CD14-positive monocyte (primary cell): ENCODE measurements around the gene FAM120B. TPM values are rescaled to one million over a fixed set of nuclear protein-coding genes. Genes with fewer than 3 reads are reported as not detected.

Experiments used
- DNase-seq, 3 donors: peaks; one replicate each; pipeline ENCODE4 v3.0.0-alpha.2; 2011 to 2022
- H2AFZ ChIP-seq: 2 replicates; pipeline ENCODE4 v1.6.0; 2012; ENCODE audit warnings: mild to moderate bottlenecking, low read depth, low read length, inconsistent platforms; ENCODE audit not compliant: insufficient read depth, poor library complexity, severe bottlenecking
- H3K27ac ChIP-seq, 2 donors: 1 replicate in 1 of 2; 2 replicates in 1 of 2; pipeline ENCODE4 v1.5.1; 2012 to 2013; ENCODE audit warnings: low read length in 2 of 2, control low read depth in 1 of 2, inconsistent platforms in 1 of 2, low read depth in 1 of 2, mild to moderate bottlenecking in 1 of 2
- H3K27me3 ChIP-seq, 2 donors: one replicate each; pipeline versions ENCODE4 v1.6.0 to v1.6.1; 2011 to 2013; ENCODE audit warnings: low read length in 2 of 2; ENCODE audit not compliant: control insufficient read depth in 2 of 2, insufficient read depth in 2 of 2
- H3K36me3 ChIP-seq, 2 donors: replicated peaks in 1 of 2; 1 replicate in 1 of 2; 2 replicates in 1 of 2; pipeline versions ENCODE4 v1.5.1 to v1.6.1; 2012 to 2013; ENCODE audit warnings: low read length in 2 of 2, control low read depth in 1 of 2, inconsistent platforms in 1 of 2, mild to moderate bottlenecking in 1 of 2; ENCODE audit not compliant: insufficient read depth in 2 of 2, control insufficient read depth in 1 of 2
- H3K4me1 ChIP-seq, 2 donors: 1 replicate in 1 of 2; 2 replicates in 1 of 2; pipeline versions ENCODE4 v1.5.1 to v1.6.1; 2012 to 2013; ENCODE audit warnings: low read length in 2 of 2, control low read depth in 1 of 2, inconsistent platforms in 1 of 2, mild to moderate bottlenecking in 1 of 2, moderate library complexity in 1 of 2; ENCODE audit not compliant: insufficient read depth in 2 of 2, control insufficient read depth in 1 of 2
- H3K4me2 ChIP-seq: replicated peaks from 2 replicates; pipeline ENCODE3; 2012; ENCODE audit warnings: low read length, moderate library complexity, mild to moderate bottlenecking; ENCODE audit not compliant: poor library complexity, severe bottlenecking; ENCODE audit errors: extremely low read depth
- H3K4me3 ChIP-seq, 3 experiments: fragments of 200-600 bp in 1 of 3; sonication (generic) in 1 of 3; replicated peaks in 1 of 3; 1 replicate in 2 of 3; 2 replicates in 1 of 3; pipeline ENCODE4 v1.5.1; 2011 to 2013; ENCODE audit warnings: low read length in 3 of 3, mild to moderate bottlenecking in 3 of 3, control low read depth in 2 of 3, low read depth in 2 of 3, inconsistent platforms in 1 of 3, moderate library complexity in 1 of 3
- H3K79me2 ChIP-seq: 2 replicates; pipeline ENCODE4 v1.6.0; 2012; ENCODE audit warnings: mild to moderate bottlenecking, control low read depth, inconsistent platforms, low read length, moderate library complexity; ENCODE audit not compliant: insufficient read depth
- H3K9ac ChIP-seq: 2 replicates; pipeline ENCODE4 v1.6.0; 2017; ENCODE audit warnings: low read length, mild to moderate bottlenecking; ENCODE audit not compliant: insufficient read depth, poor library complexity, severe bottlenecking
- H3K9me3 ChIP-seq, 2 donors: replicated peaks in 1 of 2; 1 replicate in 1 of 2; 2 replicates in 1 of 2; pipeline versions ENCODE4 v1.5.1 to v1.6.1; 2012 to 2013; ENCODE audit warnings: low read length in 2 of 2, control low read depth in 1 of 2; ENCODE audit not compliant: control insufficient read depth in 1 of 2, insufficient read depth in 1 of 2
- H4K20me1 ChIP-seq: 2 replicates; pipeline ENCODE4 v1.6.0; 2012; ENCODE audit warnings: mild to moderate bottlenecking, low read length, control low read depth, moderate library complexity; ENCODE audit not compliant: insufficient read depth
- H3K27ac Mint-ChIP-seq, 7 donors: one replicate each; pipeline ENCODE4 v1.8.0; 2020; ENCODE audit warnings: mild to moderate bottlenecking in 7 of 7, mixed read lengths in 7 of 7, moderate library complexity in 6 of 7, inconsistent platforms in 2 of 7
- H3K27me3 Mint-ChIP-seq, 3 donors: one replicate each; pipeline ENCODE4 v1.8.0; 2021 to 2022; ENCODE audit warnings: low read depth in 3 of 3, mild to moderate bottlenecking in 3 of 3, mixed read lengths in 3 of 3, moderate library complexity in 3 of 3, inconsistent platforms in 1 of 3
- H3K36me3 Mint-ChIP-seq, 2 donors: one replicate each; pipeline ENCODE4 v1.8.0; 2020; ENCODE audit warnings: mixed read lengths in 2 of 2, inconsistent platforms in 1 of 2, mild to moderate bottlenecking in 1 of 2
- H3K4me1 Mint-ChIP-seq: one replicate; pipeline ENCODE4 v1.8.0; 2020; ENCODE audit warnings: mild to moderate bottlenecking, mixed read lengths
- H3K4me3 Mint-ChIP-seq, 2 donors: one replicate each; pipeline ENCODE4 v1.8.0; 2020; ENCODE audit warnings: mild to moderate bottlenecking in 2 of 2, mixed read lengths in 2 of 2, moderate library complexity in 1 of 2
- H3K9me3 Mint-ChIP-seq, 7 donors: one replicate each; pipeline ENCODE4 v1.8.0; 2020 to 2022; ENCODE audit warnings: mixed read lengths in 7 of 7, mild to moderate bottlenecking in 6 of 7, moderate library complexity in 6 of 7, inconsistent platforms in 2 of 7
- CTCF ChIP-seq: fragments of 200-600 bp; IDR thresholded peaks from one replicate; pipeline ENCODE4 v1.8.0; 2022; ENCODE audit warnings: antibody characterized with exemption, mild to moderate bottlenecking
- WGBS: methylation state at CpG from one replicate; pipeline ENCODE4 v1.1.5; 2013; ENCODE audit warnings: missing lambda C conversion rate; ENCODE audit not compliant: insufficient coverage; 5-methylcytosine and 5-hydroxymethylcytosine counted together
- intact Hi-C, 2 donors: fragments of 100-400 bp; cut with micrococcal nuclease; formaldehyde crosslinking; loops; one replicate each; pipeline versions ENCODE4 v1.15.0 to v1.15.1; 2023
- polyA plus RNA-seq, 3 donors: library from polyadenylated mRNA; depleted of rRNA in 1 of 3; unstranded in 2 of 3; stranded (reverse) in 1 of 3; fragments of 300-500 nt in 2 of 3; fragments of >200 nt in 1 of 3; fragmentation: Illumina TruSeq in 2 of 3; gene quantifications; 1 replicate in 2 of 3; 2 replicates in 1 of 3; pipeline ENCODE4 v1.2.3, GENCODE V29; 2012 to 2021

Gene FAM120B
- polyA plus RNA-seq, 3 donors = 10.6 to 20.2 (median 11.2) TPM

DNA sequence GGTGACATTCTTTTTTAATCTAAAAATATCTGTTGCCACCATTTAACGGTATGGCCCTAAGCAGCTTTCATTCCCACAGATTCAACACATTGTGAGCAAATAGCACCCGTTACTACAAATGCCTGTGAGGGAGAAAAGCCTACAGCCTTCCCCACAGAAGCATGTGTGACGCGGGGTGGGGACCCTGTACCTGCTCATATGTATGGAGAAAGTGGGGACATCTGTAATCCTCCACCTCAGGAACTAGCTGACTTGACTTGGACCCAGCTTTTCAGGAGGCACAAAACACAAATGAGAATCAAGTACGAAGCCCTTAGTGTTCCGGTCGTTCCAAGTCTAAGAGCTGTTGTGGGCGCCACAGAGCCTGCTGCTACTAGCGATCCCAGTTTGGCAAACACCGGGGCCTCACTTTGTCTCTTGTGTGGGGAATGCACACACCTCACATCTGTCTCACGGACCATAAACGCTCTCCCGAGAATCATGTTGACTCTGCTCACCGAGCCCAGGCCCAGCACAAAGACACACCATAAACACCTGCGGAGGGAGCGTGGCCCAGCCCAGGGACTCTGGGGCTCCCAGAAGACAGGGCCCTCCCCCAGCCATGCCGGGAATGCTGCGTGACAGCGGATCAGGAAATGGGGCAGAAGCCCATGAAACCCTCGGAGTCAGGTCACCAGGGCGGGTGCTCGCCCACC is 37.3 kb upstream of the FAM120B start:
- H3K27me3 ChIP-seq = no peaks in the 10 kb centered on the region
- H3K27me3 Mint-ChIP-seq = peaks cover 0 to 17% (median 4%) of the 10 kb centered on the region in 3 donors
- TF ChIP-seq CTCF = no peak
- no peak overlapping the region for H3K27ac Mint-ChIP-seq
- peaks cover 40% of the 10 kb centered on the region for H3K4me1 Mint-ChIP-seq
- no peaks in the 10 kb centered on the region for H3K9me3 ChIP-seq
- no peak overlapping the region for H3K4me3 ChIP-seq
- no peak overlapping the region for H3K4me2 ChIP-seq
- H3K9ac ChIP-seq = no peak overlapping the region
- no peaks in the 10 kb centered on the region for H4K20me1 ChIP-seq
- H3K79me2 ChIP-seq = no peaks in the 10 kb centered on the region
- H3K4me1 ChIP-seq = peaks cover 29 to 35% of the 10 kb centered on the region in 2 donors
- no peaks in the 10 kb centered on the region for H3K36me3 ChIP-seq
- no peak overlapping the region for H3K27ac ChIP-seq
- H3K9me3 Mint-ChIP-seq = no peaks in the 10 kb centered on the region
- peaks cover 0 to 7% of the 10 kb centered on the region in 2 donors for H3K36me3 Mint-ChIP-seq
- 90% methylated on average over 17 of the region's 22 CpGs for WGBS
- intact Hi-C loops = no loop called here
- no peak overlapping the region for H3K4me3 Mint-ChIP-seq
- DNase-seq = no peak
- H2AFZ ChIP-seq = no peak overlapping the region

GRCh38 chr6:170269846-170270541 is 36.6 kb upstream of the FAM120B start:
- Mint-ChIP-seq H3K4me3 (no peak overlapping the region), H3K4me1 (peaks cover 40% of the 10 kb centered on the region), H3K9me3 (no peaks in the 10 kb centered on the region), H3K27me3 (peaks cover 0 to 21% (median 1%) of the 10 kb centered on the region in 3 donors), H3K36me3 (peaks cover 0 to 7% of the 10 kb centered on the region in 2 donors), H3K27ac (no peak overlapping the region)
- H3K27ac ChIP-seq = no peak overlapping the region
- no peaks in the 10 kb centered on the region for H3K27me3 ChIP-seq
- H2AFZ ChIP-seq = no peak overlapping the region
- intact Hi-C loops = no loop called here
- H3K9me3 ChIP-seq = no peaks in the 10 kb centered on the region
- H3K9ac ChIP-seq = no peak overlapping the region
- TF ChIP-seq CTCF = no peak
- H3K4me2 ChIP-seq = no peak overlapping the region
- DNase-seq = no peak
- H3K79me2 ChIP-seq = no peaks in the 10 kb centered on the region
- 79% methylated on average over 8 of the region's 17 CpGs for WGBS
- H3K4me3 ChIP-seq = no peak overlapping the region
- no peaks in the 10 kb centered on the region for H3K36me3 ChIP-seq
- H4K20me1 ChIP-seq = no peaks in the 10 kb centered on the region
- peaks cover 29 to 35% of the 10 kb centered on the region in 2 donors for H3K4me1 ChIP-seq
